ENCODE measurements around the gene HDAC4. TPM values are rescaled to one million over a fixed set of nuclear protein-coding genes. Genes with fewer than 3 reads are reported as not detected.

HDAC4 gene
- total RNA-seq, 1 experiment from 2014 or later = 32.0 TPM

DNA sequence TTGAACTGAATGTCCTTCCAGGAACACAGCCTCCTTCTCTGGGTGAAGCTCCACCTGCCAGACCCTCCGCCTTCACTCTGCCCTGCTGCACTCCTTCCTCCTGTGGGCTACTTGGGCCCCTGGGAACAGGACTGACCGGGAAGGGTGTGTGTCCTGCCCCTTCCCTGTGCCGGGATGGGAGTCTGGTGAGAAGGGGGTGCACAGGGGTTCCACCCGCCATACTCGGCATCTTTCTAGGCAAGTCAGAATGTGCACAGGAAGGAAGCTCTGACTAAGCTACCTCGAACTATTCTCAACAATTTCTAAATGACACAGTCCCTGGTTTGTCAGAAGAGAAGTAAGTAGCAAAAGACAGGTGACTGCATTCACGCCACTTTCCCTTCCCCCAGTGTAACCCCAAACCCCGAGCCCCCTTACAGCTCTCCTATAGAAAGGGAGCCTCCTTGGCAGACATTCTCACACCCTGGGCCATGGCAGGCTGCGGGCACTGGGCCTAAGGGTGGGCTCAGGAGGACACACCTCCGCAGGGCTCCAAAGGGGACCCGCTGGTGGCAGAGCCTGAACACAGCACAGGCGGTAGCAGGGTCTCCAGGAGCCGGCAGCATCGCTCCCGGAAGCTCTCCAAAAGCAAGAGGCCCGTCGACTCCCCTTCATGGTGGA is 184.1 kb downstream of the HDAC4 start:
- TF ChIP-seq, protein P1, sequence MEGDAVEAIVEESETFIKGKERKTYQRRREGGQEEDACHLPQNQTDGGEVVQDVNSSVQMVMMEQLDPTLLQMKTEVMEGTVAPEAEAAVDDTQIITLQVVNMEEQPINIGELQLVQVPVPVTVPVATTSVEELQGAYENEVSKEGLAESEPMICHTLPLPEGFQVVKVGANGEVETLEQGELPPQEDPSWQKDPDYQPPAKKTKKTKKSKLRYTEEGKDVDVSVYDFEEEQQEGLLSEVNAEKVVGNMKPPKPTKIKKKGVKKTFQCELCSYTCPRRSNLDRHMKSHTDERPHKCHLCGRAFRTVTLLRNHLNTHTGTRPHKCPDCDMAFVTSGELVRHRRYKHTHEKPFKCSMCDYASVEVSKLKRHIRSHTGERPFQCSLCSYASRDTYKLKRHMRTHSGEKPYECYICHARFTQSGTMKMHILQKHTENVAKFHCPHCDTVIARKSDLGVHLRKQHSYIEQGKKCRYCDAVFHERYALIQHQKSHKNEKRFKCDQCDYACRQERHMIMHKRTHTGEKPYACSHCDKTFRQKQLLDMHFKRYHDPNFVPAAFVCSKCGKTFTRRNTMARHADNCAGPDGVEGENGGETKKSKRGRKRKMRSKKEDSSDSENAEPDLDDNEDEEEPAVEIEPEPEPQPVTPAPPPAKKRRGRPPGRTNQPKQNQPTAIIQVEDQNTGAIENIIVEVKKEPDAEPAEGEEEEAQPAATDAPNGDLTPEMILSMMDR (conservative IDR thresholded peaks at IDR 0.05) = no peak
- H3K14ac ChIP-seq (ENCODE audit: insufficient read depth, low read length) = no peak overlapping the region; the same call in 1 of the 2 replicates
- H2BK5ac ChIP-seq (ENCODE audit: insufficient read length, low read length) = no peak overlapping the region
- H3K27me3 ChIP-seq (ENCODE audit: insufficient read depth, low read length) = no peaks in the 10 kb centered on the region
- H2BK20ac ChIP-seq (ENCODE audit: low read depth, low read length, poor library complexity, severe bottlenecking) = no peak overlapping the region
- H3K4me2 ChIP-seq (ENCODE audit: insufficient read depth, insufficient read length, low read length) = no peak overlapping the region
- WGBS (ENCODE audit: extremely low coverage, insufficient read length, low lambda C conversion rate) = no CpG with 5 or more reads among the region's 17 CpGs
- no peak overlapping the region for H3K27ac ChIP-seq (ENCODE audit: insufficient read length, low read depth, low read length)
- no peak overlapping the region for H3T11ph ChIP-seq (ENCODE audit: low read length)
- no peaks in the 10 kb centered on the region for H4K20me1 ChIP-seq (ENCODE audit: control insufficient read depth, insufficient read depth, insufficient read length)
- H3K79me1 ChIP-seq (ENCODE audit: insufficient read depth, low read depth, low read length, poor library complexity, severe bottlenecking) = no peaks in the 10 kb centered on the region
- no peak overlapping the region for H2AK5ac ChIP-seq (ENCODE audit: insufficient read length, low read length)
- H3K9me3 ChIP-seq (ENCODE audit: control insufficient read depth, low read depth, low read length) = no peaks in the 10 kb centered on the region
- no peaks in the 10 kb centered on the region; the same call in 1 of the 2 replicates for H3K4me1 ChIP-seq (ENCODE audit: insufficient read depth, low read length)
- no peak overlapping the region for H3K4ac ChIP-seq (ENCODE audit: low read depth, low read length)
- no peak overlapping the region for H2BK15ac ChIP-seq (ENCODE audit: low read depth, low read length)
- H3K27ac Mint-ChIP-seq = peak overlapping the region in 2 of 3 experiments; percentile 10 to 50; a peak in 3 of 7 replicates
- H4K5ac ChIP-seq (ENCODE audit: insufficient read length, low read depth, low read length) = no peak overlapping the region
- no peaks in the 10 kb centered on the region; a peak in 1 of 7 replicates for H3K36me3 Mint-ChIP-seq (ENCODE audit: insufficient read depth in 1 of 3, low read depth in 3 of 3)
- peaks cover 0 to 3% of the 10 kb centered on the region in 2 experiments; a peak in 1 of 5 replicates for H3K9me3 Mint-ChIP-seq
- DNase-seq = no peak
- H3K4me3 Mint-ChIP-seq = no peak overlapping the region
- no peak overlapping the region for H2BK12ac ChIP-seq (ENCODE audit: insufficient read length, low read depth, low read length)
- no peak overlapping the region for H4K8ac ChIP-seq (replicated peaks; ENCODE audit: insufficient read length, low read depth, low read length)
- no peaks in the 10 kb centered on the region; the same call in 1 of the 2 replicates for H3K79me2 ChIP-seq (ENCODE audit: insufficient read depth, low read length)
- H2AFZ ChIP-seq (ENCODE audit: low read length) = no peak overlapping the region
- no peak overlapping the region for H3K18ac ChIP-seq (ENCODE audit: insufficient read length, low read depth, low read length)
- no peak overlapping the region for H3K23ac ChIP-seq (ENCODE audit: insufficient read length, low read depth, low read length)
- H3K9ac ChIP-seq (ENCODE audit: extremely low read depth, insufficient read length, low read length) = no peak overlapping the region
- H4K91ac ChIP-seq (ENCODE audit: insufficient read length, low read depth, low read length) = no peak overlapping the region
- H2BK120ac ChIP-seq (ENCODE audit: low read depth, low read length, poor library complexity, severe bottlenecking) = no peak overlapping the region
- H3K23me2 ChIP-seq (ENCODE audit: insufficient read length, low read depth, low read length, poor library complexity, severe bottlenecking) = no peaks in the 10 kb centered on the region
- no peaks in the 10 kb centered on the region for H3K27me3 Mint-ChIP-seq (ENCODE audit: low read depth)
- H3K4me1 Mint-ChIP-seq = peaks cover 40 to 57% of the 10 kb centered on the region in 2 experiments
- no peak overlapping the region for H3K56ac ChIP-seq (ENCODE audit: insufficient read length, low read depth, low read length)
